A549 (cell line): Measurements from ENCODE around the gene BMPER. TPM values are rescaled to one million over a fixed set of nuclear protein-coding genes. Genes with fewer than 3 reads are reported as not detected.
A peak's percentile ranks its signal among the peaks of the same experiment; 100 is the strongest.

Experiments
- ATAC-seq, 2 experiments: fragments of 200-7000 bp in 1 of 2; fragments of >200 bp in 1 of 2; cut with Nextera tagmentation in 1 of 2; cut with Tn5 transposase in 1 of 2; 3 replicates each; pipeline versions ENCODE4 v1.8.0 to v1.9.1; 2018 to 2020; ENCODE audit warnings: mild to moderate bottlenecking in 1 of 2, moderate library complexity in 1 of 2
- CTCF ChIA-PET: fragments of 300-600 bp; sonication (Branson Sonifier 250); formaldehyde crosslinking; extraction: SDS; loops from one replicate; lab custom pipeline; 2021; ENCODE audit warnings: antibody characterized with exemption, inconsistent platforms; lab: Yijun Ruan, JAX
- POLR2A ChIA-PET: fragments of 350-600 bp; formaldehyde crosslinking; extraction: SDS; loops from one replicate; lab custom pipeline; 2021; ENCODE audit warnings: antibody characterized with exemption, inconsistent platforms; lab: Yijun Ruan, JAX
- DNase-seq, 2 experiments: peaks; one replicate each; pipeline versions ENCODE4 v3.0.0 to v3.0.0-alpha.2; 2011 to 2016; ENCODE audit warnings: low read depth in 1 of 2, low spot score in 1 of 2
- FAIRE-seq: peaks from 2 replicates; lab custom pipeline; 2011; peaks lifted over from hg19 to GRCh38; lab: Jason Lieb, UNC
- H3K27ac ChIP-seq, 2 experiments: fragments of >200 bp; sonication (Bioruptor Twin); formaldehyde crosslinking; 3 replicates each; pipeline ENCODE4 v1.5.1; 2016 to 2017
- H3K4me1 ChIP-seq: fragments of >200 bp; sonication (Bioruptor Twin); formaldehyde crosslinking; 3 replicates; pipeline ENCODE4 v1.6.1; 2016
- H3K4me2 ChIP-seq: fragments of >200 bp; sonication (Bioruptor Twin); formaldehyde crosslinking; 3 replicates; pipeline ENCODE4 v1.6.1; 2016
- H3K4me3 ChIP-seq: fragments of >200 bp; sonication (Bioruptor Twin); formaldehyde crosslinking; 3 replicates; pipeline ENCODE4 v1.5.1; 2016
- H3K9me3 ChIP-seq: fragments of >200 bp; sonication (Bioruptor Twin); formaldehyde crosslinking; 3 replicates; pipeline ENCODE4 v1.6.1; 2016
- BCL3 ChIP-seq: fragments of >200 bp; sonication (Bioruptor Twin); formaldehyde crosslinking; IDR thresholded peaks from 3 replicates; pipeline ENCODE4 v1.6.1; 2016
- BHLHE40 ChIP-seq: IDR thresholded peaks from 2 replicates; pipeline ENCODE4 v1.6.1; 2012; ENCODE audit warnings: low read depth, low read length, inconsistent platforms
- CBX2 ChIP-seq: fragments of 200-600 bp; sonication (generic); IDR thresholded peaks from 2 replicates; pipeline ENCODE4 v1.6.1; 2016; ENCODE audit warnings: low read depth, mild to moderate bottlenecking, borderline replicate concordance
- CBX8 ChIP-seq: fragments of 200-600 bp; sonication (generic); IDR thresholded peaks from 2 replicates; pipeline ENCODE4 v1.6.1; 2016
- CEBPB ChIP-seq, 2 experiments: fragments of >200 bp in 1 of 2; sonication (Bioruptor Twin) in 1 of 2; formaldehyde crosslinking in 1 of 2; IDR thresholded peaks; 2 replicates each; pipeline ENCODE4 v1.6.1; 2012 to 2016
- E2F6 ChIP-seq: IDR thresholded peaks from 2 replicates; pipeline ENCODE4 v1.6.1; 2012; ENCODE audit warnings: low read depth, borderline replicate concordance
- EHF ChIP-seq: fragments of 250-450 bp; sonication (Bioruptor Pico); IDR thresholded peaks from 2 replicates; pipeline ENCODE4 v1.5.0; 2020; ENCODE audit warnings: mild to moderate bottlenecking
- EHMT2 ChIP-seq: fragments of 200-600 bp; sonication (generic); IDR thresholded peaks from 2 replicates; pipeline ENCODE4 v1.6.1; 2016; ENCODE audit warnings: antibody characterized with exemption, low read depth, mild to moderate bottlenecking, moderate library complexity
- FOSB ChIP-seq: fragments of 250-450 bp; sonication (Bioruptor Pico); IDR thresholded peaks from 2 replicates; pipeline ENCODE4 v1.5.0; 2020; ENCODE audit warnings: mild to moderate bottlenecking, moderate library complexity
- FOXS1 ChIP-seq: fragments of 250-450 bp; sonication (Bioruptor Pico); IDR thresholded peaks from 2 replicates; pipeline ENCODE4 v1.5.0; 2020; ENCODE audit warnings: mild to moderate bottlenecking, moderate library complexity
- HEYL ChIP-seq: fragments of 250-450 bp; sonication (Bioruptor Pico); IDR thresholded peaks from 2 replicates; pipeline ENCODE4 v1.8.0; 2021; ENCODE audit warnings: mild to moderate bottlenecking, moderate library complexity
- HMGXB4 ChIP-seq: fragments of 250-450 bp; sonication (Bioruptor Pico); IDR thresholded peaks from 2 replicates; pipeline ENCODE4 v1.5.0; 2021; ENCODE audit warnings: mild to moderate bottlenecking, moderate library complexity, borderline replicate concordance
- HOXB13 ChIP-seq: fragments of 250-450 bp; sonication (Bioruptor Pico); IDR thresholded peaks from 2 replicates; pipeline ENCODE4 v1.5.0; 2020; ENCODE audit warnings: low read depth, mild to moderate bottlenecking, moderate library complexity
- KDM1A ChIP-seq: fragments of 200-600 bp; sonication (generic); IDR thresholded peaks from 2 replicates; pipeline ENCODE4 v1.6.1; 2016; ENCODE audit warnings: low read depth, mild to moderate bottlenecking
- KDM5A ChIP-seq: fragments of 200-600 bp; sonication (generic); IDR thresholded peaks from 2 replicates; pipeline ENCODE4 v1.6.1; 2016; ENCODE audit warnings: antibody characterized with exemption, mild to moderate bottlenecking
- MAFK ChIP-seq: fragments of 450-650 bp; IDR thresholded peaks from 2 replicates; pipeline ENCODE4 v1.6.1; 2014; ENCODE audit not compliant: partially characterized antibody
- MYC ChIP-seq: IDR thresholded peaks from 2 replicates; pipeline ENCODE4 v1.6.1; 2012; ENCODE audit warnings: mild to moderate bottlenecking, inconsistent platforms, low read length, improper control_type of control experiment, borderline replicate concordance
- NFE2L2 ChIP-seq: fragments of 150-350 bp; conservative IDR thresholded peaks from 2 replicates; pipeline ENCODE4 v1.6.1; 2014; ENCODE audit warnings: low read length
- PBX3 ChIP-seq: IDR thresholded peaks from 2 replicates; pipeline ENCODE4 v1.6.1; 2012
- POLR2A ChIP-seq: IDR thresholded peaks from 2 replicates; pipeline ENCODE4 v1.6.1; 2012; ENCODE audit warnings: mild to moderate bottlenecking, low read length
- RAD21 ChIP-seq, 2 experiments: fragments of >200 bp in 1 of 2; sonication (Bioruptor Twin) in 1 of 2; formaldehyde crosslinking in 1 of 2; IDR thresholded peaks in 1 of 2; conservative IDR thresholded peaks in 1 of 2; 2 replicates in 1 of 2; 3 replicates in 1 of 2; pipeline ENCODE4 v1.6.1; 2012 to 2018; ENCODE audit warnings: inconsistent platforms in 1 of 2
- RCOR1 ChIP-seq: fragments of 150-350 bp; IDR thresholded peaks from 2 replicates; pipeline ENCODE4 v1.6.1; 2014; ENCODE audit warnings: antibody characterized with exemption, low read length, low read depth
- SREBF2 ChIP-seq: fragments of 450-650 bp; IDR thresholded peaks from 2 replicates; pipeline ENCODE4 v1.6.1; 2014; ENCODE audit warnings: mild to moderate bottlenecking, moderate library complexity
- USF2 ChIP-seq: fragments of 450-650 bp; IDR thresholded peaks from 2 replicates; pipeline ENCODE4 v1.6.1; 2014; ENCODE audit warnings: antibody characterized with exemption
- ZC3H11A ChIP-seq: fragments of 450-650 bp; IDR thresholded peaks from 2 replicates; pipeline ENCODE4 v1.6.1; 2014; ENCODE audit warnings: antibody characterized with exemption, mild to moderate bottlenecking
- ZNF302 ChIP-seq: fragments of 250-450 bp; sonication (Bioruptor Pico); IDR thresholded peaks from 2 replicates; pipeline ENCODE4 v1.9.0; 2021; ENCODE audit warnings: inconsistent platforms, mild to moderate bottlenecking, moderate library complexity
- WGBS: methylation state at CpG from one replicate; pipeline ENCODE4 v1.1.6; 2017; ENCODE audit errors: missing lambda C conversion rate; 5-methylcytosine and 5-hydroxymethylcytosine counted together
- polyA plus RNA-seq, 4 experiments: library from polyadenylated mRNA; depleted of rRNA in 3 of 4; stranded (reverse); fragments of >200 nt; fragmentation: RNase III in 1 of 4; extraction: RNeasy Plus Mini Kit Qiagen cat#74134 plus additional on column Dnase treatment in 1 of 4; gene quantifications; 2 replicates in 3 of 4; 3 replicates in 1 of 4; pipeline ENCODE4 v1.2.3, GENCODE V29; 2011 to 2017

The BMPER gene
- polyA plus RNA-seq, 2 of the 4 experiments (the other 2 are of a cell fraction): 5.0 to 5.8 TPM

GRCh38 chr7:33968591-33968990 is 63.3 kb downstream of the BMPER start:
- ChIA-PET CTCF (interaction anchor here (1.2 kb wide), 1 partner anchor 36 kb away, joined by 3 read pairs; no protein-coding TSS in a partner anchor), POLR2A (no interaction called here)
- Histone ChIP-seq H3K27ac (no peak overlapping the region), H3K9me3 (no peaks in the 10 kb centered on the region), H3K4me1 (0 out of 3 replicates have a peak, but pooled peaks cover 2% of the 10 kb centered on the region), H3K4me3 (no peak overlapping the region), H3K4me2 (no peak overlapping the region)
- FAIRE-seq: no peak
- no peak for DNase-seq
- ATAC-seq: no peak
- WGBS: 85% methylated on average over 1 of the region's 1 CpG
- TF ChIP-seq FOXS1 (CRISPR knock-in tag) (no peak), MAFK (no peak), NFE2L2 (no peak), RAD21 (conservative IDR thresholded peaks at IDR 0.05 in 1 of 2, IDR thresholded peaks at IDR 0.05 in 1 of 2) (no peak), RCOR1 (no peak), BCL3 (no peak), E2F6 (no peak), KDM5A (no peak), EHF (no peak), MYC (no peak), KDM1A (no peak), ZC3H11A (no peak), POLR2A (no peak)

- ATAC-seq (no peak), DNase-seq (no peak), FAIRE-seq (no peak)
- ChIA-PET CTCF (interaction anchor here (0.6 kb wide), 2 partner anchors 1045 to 1290 kb away, joined by 4 to 5 read pairs; no protein-coding TSS in a partner anchor), POLR2A (no interaction called here)
- H3K4me3 ChIP-seq: no peak overlapping the region
- no peak overlapping the region for H3K4me2 ChIP-seq
- H3K27ac ChIP-seq: no peak overlapping the region
- no peak for TF ChIP-seq MAFK
- no peak for TF ChIP-seq BCL3
- TF ChIP-seq HMGXB4: no peak
- TF ChIP-seq FOSB (CRISPR knock-in tag): no peak
- no peak for TF ChIP-seq PBX3
- no peak for TF ChIP-seq SREBF2
- 88% methylated on average over 5 of the region's 5 CpGs for WGBS
- no peaks in the 10 kb centered on the region for H3K9me3 ChIP-seq
- 0 out of 3 replicates have a peak, but pooled peaks cover 4% of the 10 kb centered on the region for H3K4me1 ChIP-seq
Measured at GRCh38 chr7:33970536-33970935, 65.2 kb downstream of the BMPER start.

GRCh38 chr7:33971106-33971505 is 65.8 kb downstream of the BMPER start:
- Histone ChIP-seq H3K4me1 (0 out of 3 replicates have a peak, but pooled peaks cover 4% of the 10 kb centered on the region), H3K4me2 (no peak overlapping the region), H3K27ac (no peak overlapping the region), H3K9me3 (no peaks in the 10 kb centered on the region), H3K4me3 (no peak overlapping the region)
- FAIRE-seq: peak; percentile 49
- 82% methylated on average over 3 of the region's 3 CpGs for WGBS
- ATAC-seq: no peak
- no peak for DNase-seq
- TF ChIP-seq POLR2A: no peak
- TF ChIP-seq RCOR1: no peak
- TF ChIP-seq EHMT2: no peak
- TF ChIP-seq BHLHE40: no peak
- no peak for TF ChIP-seq CBX2
- no peak for TF ChIP-seq KDM5A
- no peak for TF ChIP-seq FOXS1 (CRISPR knock-in tag)
- TF ChIP-seq CBX8: no peak
- TF ChIP-seq CEBPB (IDR thresholded peaks at IDR 0.05): no peak
- no peak for TF ChIP-seq HEYL
- TF ChIP-seq HOXB13 (CRISPR knock-in tag): no peak
- TF ChIP-seq USF2: no peak
- no peak for TF ChIP-seq ZNF302 (CRISPR knock-in tag)
- ChIA-PET CTCF (interaction anchor here (0.6 to 2.2 kb wide), 4 partner anchors 38 to 1289 kb away, joined by 4 to 5 read pairs (median 4); no protein-coding TSS in a partner anchor), POLR2A (no interaction called here)
